ENCODE results near the gene LITAF.

The LITAF gene

GRCh38 chr16:11570258-11570657, 16.5 kb downstream of the LITAF start:
- peaks cover 8% of the 10 kb centered on the region for H4K20me1 ChIP-seq (ENCODE audit: insufficient read depth, low read length)
- H2AFZ ChIP-seq (ENCODE audit: low read depth, low read length): no peak overlapping the region
- TF ChIP-seq EZH2 (IDR thresholded peaks at IDR 0.05; ENCODE audit: borderline replicate concordance, low read depth, low read length, severe bottlenecking) (no peak), CTCF (IDR thresholded peaks at IDR 0.05; ENCODE audit: borderline replicate concordance, extremely low read depth, low read length, poor library complexity, severe bottlenecking) (no peak)
- H3K4me3 ChIP-seq (ENCODE audit: low read depth in 1 of 2, low read length in 2 of 2): no peak overlapping the region
- no peaks in the 10 kb centered on the region for H3K4me1 ChIP-seq (ENCODE audit: insufficient read depth, low read length)
- H3K9me3 ChIP-seq (ENCODE audit: insufficient read depth, low read length, severe bottlenecking): no peaks in the 10 kb centered on the region
- no peak overlapping the region for H3K9ac ChIP-seq (ENCODE audit: low read depth, low read length)
- H3K36me3 ChIP-seq (ENCODE audit: insufficient read depth, low read length): no peaks in the 10 kb centered on the region
- H3K27me3 ChIP-seq (ENCODE audit: insufficient read depth, low read length, poor library complexity): no peaks in the 10 kb centered on the region
- DNase-seq: no peak
- H3K4me2 ChIP-seq (ENCODE audit: insufficient read depth, low read length): no peak overlapping the region
- no peak for ATAC-seq (ENCODE audit: insufficient read depth, low read depth)
- H3K27ac ChIP-seq (ENCODE audit: low read length): no peak overlapping the region
- no peaks in the 10 kb centered on the region for H3K79me2 ChIP-seq (ENCODE audit: insufficient read depth, low read length)

GRCh38 chr16:11566398-11566797, 20.3 kb downstream of the LITAF start:
- Histone ChIP-seq H2AFZ (ENCODE audit: low read depth, low read length) (no peak overlapping the region), H3K27me3 (ENCODE audit: insufficient read depth, low read length, poor library complexity) (no peaks in the 10 kb centered on the region), H3K36me3 (ENCODE audit: insufficient read depth, low read length) (no peaks in the 10 kb centered on the region), H3K79me2 (ENCODE audit: insufficient read depth, low read length) (no peaks in the 10 kb centered on the region), H3K27ac (ENCODE audit: low read length) (no peak overlapping the region), H3K4me3 (ENCODE audit: low read depth in 1 of 2, low read length in 2 of 2) (no peak overlapping the region), H3K9me3 (ENCODE audit: insufficient read depth, low read length, severe bottlenecking) (no peaks in the 10 kb centered on the region), H3K9ac (ENCODE audit: low read depth, low read length) (no peak overlapping the region), H3K4me2 (ENCODE audit: insufficient read depth, low read length) (no peak overlapping the region), H4K20me1 (ENCODE audit: insufficient read depth, low read length) (no peaks in the 10 kb centered on the region), H3K4me1 (ENCODE audit: insufficient read depth, low read length) (no peaks in the 10 kb centered on the region)
- no peak for TF ChIP-seq CTCF (IDR thresholded peaks at IDR 0.05; ENCODE audit: borderline replicate concordance, extremely low read depth, low read length, poor library complexity, severe bottlenecking)
- TF ChIP-seq EZH2 (IDR thresholded peaks at IDR 0.05; ENCODE audit: borderline replicate concordance, low read depth, low read length, severe bottlenecking): no peak
- DNase-seq (no peak), ATAC-seq (ENCODE audit: insufficient read depth, low read depth) (no peak)

- TF ChIP-seq EZH2 (IDR thresholded peaks at IDR 0.05; ENCODE audit: borderline replicate concordance, low read depth, low read length, severe bottlenecking) (no peak), CTCF (IDR thresholded peaks at IDR 0.05; ENCODE audit: borderline replicate concordance, extremely low read depth, low read length, poor library complexity, severe bottlenecking) (no peak)
- no peaks in the 10 kb centered on the region for H3K4me1 ChIP-seq (ENCODE audit: insufficient read depth, low read length)
- H3K79me2 ChIP-seq (ENCODE audit: insufficient read depth, low read length): no peaks in the 10 kb centered on the region
- no peak for DNase-seq
- H2AFZ ChIP-seq (ENCODE audit: low read depth, low read length): no peak overlapping the region
- no peak for ATAC-seq (ENCODE audit: insufficient read depth, low read depth)
- no peaks in the 10 kb centered on the region for H4K20me1 ChIP-seq (ENCODE audit: insufficient read depth, low read length)
- H3K36me3 ChIP-seq (ENCODE audit: insufficient read depth, low read length): no peaks in the 10 kb centered on the region
- H3K4me3 ChIP-seq (ENCODE audit: low read depth in 1 of 2, low read length in 2 of 2): no peak overlapping the region
- H3K9me3 ChIP-seq (ENCODE audit: insufficient read depth, low read length, severe bottlenecking): no peaks in the 10 kb centered on the region
- no peaks in the 10 kb centered on the region for H3K27me3 ChIP-seq (ENCODE audit: insufficient read depth, low read length, poor library complexity)
- no peak overlapping the region for H3K4me2 ChIP-seq (ENCODE audit: insufficient read depth, low read length)
- no peak overlapping the region for H3K27ac ChIP-seq (ENCODE audit: low read length)
- no peak overlapping the region for H3K9ac ChIP-seq (ENCODE audit: low read depth, low read length)
Measured at GRCh38 chr16:11565665-11566064, 21.1 kb downstream of the LITAF start.

Data from DND-41 (cell line).